ENCODE data around the gene SULT2A1. TPM values are rescaled to one million over a fixed set of nuclear protein-coding genes. Genes with fewer than 3 reads are reported as not detected.

The SULT2A1 gene
- total RNA-seq, 2 experiments from 2014 or later, result not detected

DNA sequence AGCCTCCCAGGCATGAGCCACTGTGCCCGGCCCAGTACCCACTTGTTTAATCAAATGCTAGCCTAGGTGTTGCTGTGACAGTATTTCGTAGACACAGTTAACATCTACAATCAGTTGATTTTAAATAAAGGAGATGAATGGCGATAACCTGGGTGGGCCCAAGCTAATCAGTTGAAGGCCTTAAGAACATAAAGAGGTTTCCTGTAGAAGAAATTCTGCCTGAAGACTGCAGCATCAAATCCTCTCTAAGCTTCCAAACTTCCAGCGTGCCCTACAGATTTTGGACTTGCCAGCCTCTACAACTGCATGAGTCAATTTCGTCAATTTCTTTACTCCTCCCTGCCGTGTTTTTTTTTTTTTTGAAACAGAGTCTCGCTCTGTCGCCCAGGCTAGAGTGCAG lies 13.2 kb upstream of the SULT2A1 start:
- POLR2A ChIA-PET, result no interaction called here
- no peak overlapping the region for H3K4me3 Mint-ChIP-seq
- no peaks in the 10 kb centered on the region for H3K9me3 Mint-ChIP-seq
- no peak overlapping the region for H3K27ac Mint-ChIP-seq
- H3K27me3 Mint-ChIP-seq, result peaks cover 13% of the 10 kb centered on the region
- no peak for ATAC-seq
- H3K4me1 Mint-ChIP-seq (ENCODE audit: low read depth), result no peaks in the 10 kb centered on the region
- H3K36me3 Mint-ChIP-seq (ENCODE audit: low read depth), result no peaks in the 10 kb centered on the region
- CTCF ChIA-PET, result no interaction called here
- no peak for TF ChIP-seq CTCF (IDR thresholded peaks at IDR 0.05)
- DNase-seq, result no peak
- intact Hi-C loops (cut with micrococcal nuclease), result no loop called here

DNA sequence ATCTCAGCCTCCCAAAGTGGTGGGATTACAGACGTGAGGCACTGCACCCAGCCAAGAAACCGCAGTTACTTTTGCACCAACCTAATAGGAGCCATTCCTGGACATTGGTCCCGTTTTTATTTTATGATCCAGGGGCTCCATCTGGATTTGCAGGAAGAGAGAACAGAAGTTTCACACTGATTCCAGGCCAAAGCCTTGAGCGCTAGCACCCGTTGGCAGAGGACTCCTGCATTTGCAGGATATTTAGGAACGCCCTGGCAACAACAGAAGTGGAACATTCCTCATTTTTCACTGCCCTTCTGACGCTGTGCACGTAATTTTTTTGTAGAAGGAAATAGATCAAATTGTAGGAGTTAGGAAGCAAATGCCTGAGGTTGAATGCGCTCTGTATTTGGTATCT lies 11.7 kb upstream of the SULT2A1 start:
- no peaks in the 10 kb centered on the region for H3K36me3 Mint-ChIP-seq (ENCODE audit: low read depth)
- no peaks in the 10 kb centered on the region for H3K9me3 Mint-ChIP-seq
- CTCF ChIA-PET, result interaction anchor here (2.1 kb wide), 1 partner anchor 29 kb away, joined by 5 read pairs; no protein-coding TSS in a partner anchor
- no peaks in the 10 kb centered on the region for H3K4me1 Mint-ChIP-seq (ENCODE audit: low read depth)
- H3K27me3 Mint-ChIP-seq, result peaks cover 14% of the 10 kb centered on the region
- H3K27ac Mint-ChIP-seq, result no peak overlapping the region
- POLR2A ChIA-PET, result no interaction called here
- TF ChIP-seq CTCF (IDR thresholded peaks at IDR 0.05), result no peak
- ATAC-seq (no peak), DNase-seq (no peak)
- H3K4me3 Mint-ChIP-seq, result no peak overlapping the region
- intact Hi-C loops (cut with micrococcal nuclease), result no loop called here

DNA sequence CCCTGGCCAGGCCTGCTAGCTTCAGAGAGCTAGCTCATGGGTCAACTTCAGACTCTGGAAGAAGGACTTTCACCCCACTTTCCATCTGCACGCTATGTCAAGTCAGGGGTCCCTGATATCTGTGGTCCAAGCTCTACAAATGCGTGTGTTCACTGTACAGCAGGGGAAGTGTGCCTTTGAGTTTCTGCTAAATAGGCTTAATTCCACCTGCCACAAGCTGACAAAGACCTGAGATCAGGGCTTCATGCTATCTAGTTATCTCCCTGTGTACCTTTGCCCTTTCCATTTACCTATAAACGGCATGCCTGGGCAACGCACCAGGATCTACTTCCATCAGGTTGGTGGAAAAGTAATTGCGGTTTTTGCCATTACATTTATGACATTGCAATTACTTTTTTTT lies 10.7 kb upstream of the SULT2A1 start:
- no peak for DNase-seq
- CTCF ChIA-PET, result interaction anchor here (0.6 to 2.1 kb wide), 2 partner anchors 28 to 227 kb away, joined by 3 to 5 read pairs; no protein-coding TSS in a partner anchor
- no peak overlapping the region for H3K4me3 Mint-ChIP-seq

DNA sequence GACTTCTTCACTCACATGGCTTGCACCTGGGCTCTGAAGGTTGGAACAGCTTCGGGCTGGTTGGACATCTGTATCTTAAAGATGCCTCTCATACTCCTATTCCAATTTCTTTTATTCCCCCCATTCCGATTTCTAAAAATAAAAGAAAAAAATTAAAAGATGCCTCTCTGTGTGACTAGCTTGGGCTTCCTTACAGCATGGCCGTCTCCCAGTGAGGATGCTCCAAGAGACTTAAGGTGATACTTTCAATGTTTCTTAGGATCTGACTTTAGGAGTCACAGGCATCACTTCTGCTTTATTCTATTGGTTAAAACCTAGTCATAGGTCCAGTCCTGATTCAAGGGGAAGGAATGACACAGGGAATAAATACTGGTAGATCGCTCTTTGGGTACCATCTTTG lies 9.9 kb upstream of the SULT2A1 start:
- CTCF ChIA-PET, result interaction anchor here (0.6 to 2.1 kb wide), 2 partner anchors 27 to 226 kb away, joined by 3 to 5 read pairs; no protein-coding TSS in a partner anchor
- Mint-ChIP-seq H3K4me1 (ENCODE audit: low read depth) (no peaks in the 10 kb centered on the region), H3K27me3 (peaks cover 7% of the 10 kb centered on the region), H3K4me3 (no peak overlapping the region), H3K9me3 (no peaks in the 10 kb centered on the region), H3K27ac (no peak overlapping the region), H3K36me3 (ENCODE audit: low read depth) (no peaks in the 10 kb centered on the region)
- TF ChIP-seq CTCF (IDR thresholded peaks at IDR 0.05), result no peak
- ATAC-seq (no peak), DNase-seq (no peak)
- POLR2A ChIA-PET, result no interaction called here
- intact Hi-C loops (cut with micrococcal nuclease), result no loop called here

More for the DNA sequence above, 10.7 kb upstream of the SULT2A1 start:
- H3K9me3 Mint-ChIP-seq, result no peaks in the 10 kb centered on the region
- intact Hi-C loops (cut with micrococcal nuclease), result no loop called here
- H3K36me3 Mint-ChIP-seq (ENCODE audit: low read depth), result no peaks in the 10 kb centered on the region
- POLR2A ChIA-PET, result no interaction called here
- TF ChIP-seq CTCF (IDR thresholded peaks at IDR 0.05), result no peak
- no peaks in the 10 kb centered on the region for H3K4me1 Mint-ChIP-seq (ENCODE audit: low read depth)
- peaks cover 9% of the 10 kb centered on the region for H3K27me3 Mint-ChIP-seq
- H3K27ac Mint-ChIP-seq, result no peak overlapping the region
- ATAC-seq, result no peak

DNA sequence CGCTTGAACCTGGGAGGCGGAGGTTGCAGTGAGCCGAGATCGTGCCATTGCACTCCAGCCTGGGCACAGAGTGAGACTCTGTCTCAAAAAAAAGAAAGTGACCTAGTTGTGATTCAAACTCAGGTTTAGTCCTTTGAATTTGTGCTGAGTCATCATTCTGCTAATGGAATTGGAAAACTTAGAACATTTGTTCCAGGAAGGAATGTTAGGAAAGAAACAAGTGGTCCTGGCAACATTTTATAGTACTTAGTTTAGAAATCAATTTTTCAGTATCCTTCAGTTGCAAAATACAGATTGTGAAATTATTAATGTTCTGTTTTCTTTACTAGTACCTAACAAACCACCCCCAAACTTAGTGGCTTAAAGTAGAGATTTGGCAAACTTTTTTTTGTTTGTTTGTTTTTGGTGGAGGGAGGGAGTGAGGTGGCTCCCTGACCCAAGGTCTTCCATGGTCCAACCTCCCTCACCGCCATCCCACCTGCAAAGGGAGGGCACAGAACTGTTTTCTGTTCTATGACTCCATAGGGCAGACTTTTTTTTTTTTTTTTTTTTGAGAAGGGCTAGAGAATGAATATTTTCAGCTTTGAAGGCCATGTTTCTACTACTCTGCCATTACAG lies 9.2 kb upstream of the SULT2A1 start:
- no peaks in the 10 kb centered on the region for H3K9me3 Mint-ChIP-seq
- DNase-seq (no peak), ATAC-seq (no peak)
- H3K27ac Mint-ChIP-seq, result no peak overlapping the region
- no peaks in the 10 kb centered on the region for H3K36me3 Mint-ChIP-seq (ENCODE audit: low read depth)
- intact Hi-C loops (cut with micrococcal nuclease), result no loop called here
- peaks cover 7% of the 10 kb centered on the region for H3K27me3 Mint-ChIP-seq
- H3K4me3 Mint-ChIP-seq, result no peak overlapping the region
- POLR2A ChIA-PET, result no interaction called here
- TF ChIP-seq CTCF (IDR thresholded peaks at IDR 0.05), result no peak
- CTCF ChIA-PET, result no interaction called here
- H3K4me1 Mint-ChIP-seq (ENCODE audit: low read depth), result no peaks in the 10 kb centered on the region

Data from activated CD8-positive, alpha-beta T cell treated with anti-CD3 and anti-CD28 coated beads for 36 hours (primary cell).